Neural crest cell (in vitro differentiated cells): ENCODE measurements around the gene APP. TPM values are rescaled to one million over a fixed set of nuclear protein-coding genes. Genes with fewer than 3 reads are reported as not detected.

Source experiments
- DNase-seq: peaks from one replicate; pipeline ENCODE4 v3.0.0; 2021; ENCODE audit warnings: low read depth, mixed read lengths, low spot score
- H3K27ac Mint-ChIP-seq: one replicate; pipeline ENCODE4 v1.8.0; 2021; ENCODE audit warnings: mild to moderate bottlenecking, mixed read lengths; ENCODE audit not compliant: unreplicated experiment
- H3K27me3 Mint-ChIP-seq: 2 replicates; pipeline ENCODE4 v1.8.0; 2021; ENCODE audit warnings: low read depth, mild to moderate bottlenecking, mixed read lengths
- H3K36me3 Mint-ChIP-seq: 2 replicates; pipeline ENCODE4 v1.8.0; 2021; ENCODE audit warnings: low read depth, mild to moderate bottlenecking, mixed read lengths
- H3K4me1 Mint-ChIP-seq: 2 replicates; pipeline ENCODE4 v1.8.0; 2021; ENCODE audit warnings: mixed read lengths
- H3K4me3 Mint-ChIP-seq: one replicate; pipeline ENCODE4 v1.8.0; 2021; ENCODE audit warnings: mild to moderate bottlenecking, mixed read lengths
- H3K9me3 Mint-ChIP-seq: 2 replicates; pipeline ENCODE4 v1.8.0; 2021; ENCODE audit warnings: mixed read lengths
- total RNA-seq: library from RNA; stranded (reverse); gene quantifications from 2 replicates; pipeline ENCODE4 v1.2.1, GENCODE V29; 2021
- TF ChIP-seq, protein P1 (sequence below): fragments of 200-600 bp; sonication (generic); conservative IDR thresholded peaks from 2 replicates; pipeline ENCODE4 v1.5.0; 2021; ENCODE audit warnings: antibody characterized with exemption, mild to moderate bottlenecking

APP gene
- total RNA-seq, 1 donor from 2014 or later = 254 TPM

DNA sequence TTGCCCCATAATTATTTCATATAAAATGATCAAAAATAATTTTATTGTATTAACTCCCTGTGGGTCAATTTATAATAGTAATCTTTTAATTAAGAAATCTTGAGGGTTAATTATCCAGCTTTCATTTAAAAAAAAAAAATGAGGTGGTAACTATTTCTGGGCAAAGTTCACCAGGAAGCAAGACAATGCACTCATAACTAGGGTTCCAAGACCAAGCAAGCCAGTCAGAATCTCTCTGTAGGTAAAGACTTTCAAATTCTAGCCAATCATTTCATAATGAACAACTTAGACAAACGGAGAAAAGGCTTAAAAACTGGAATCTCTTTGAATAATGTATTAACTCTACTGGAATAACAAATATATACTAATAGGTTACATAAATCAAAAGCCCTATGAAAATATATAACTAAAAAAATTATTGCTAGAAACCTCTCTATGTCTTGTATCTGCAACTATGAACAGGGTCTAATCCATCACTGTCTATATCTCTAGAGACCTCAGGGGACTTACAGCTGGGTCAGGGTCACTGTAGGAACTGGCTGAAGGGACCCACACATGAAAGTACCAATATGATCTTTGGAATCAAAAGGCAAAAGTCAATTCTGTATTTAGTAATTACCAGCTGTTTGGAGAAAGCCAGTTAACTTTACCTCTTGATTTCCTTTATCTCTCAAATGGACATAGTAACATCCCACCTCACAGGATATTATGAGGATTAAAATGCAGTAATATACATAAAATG is 43.3 kb downstream of the APP start:
- no peak for DNase-seq
- Mint-ChIP-seq H3K9me3 (no peaks in the 10 kb centered on the region), H3K4me3 (no peak overlapping the region), H3K4me1 (peaks cover 56% of the 10 kb centered on the region), H3K36me3 (no peaks in the 10 kb centered on the region), H3K27ac (peak overlapping the region; percentile 7), H3K27me3 (no peaks in the 10 kb centered on the region)
- TF ChIP-seq, protein P1, sequence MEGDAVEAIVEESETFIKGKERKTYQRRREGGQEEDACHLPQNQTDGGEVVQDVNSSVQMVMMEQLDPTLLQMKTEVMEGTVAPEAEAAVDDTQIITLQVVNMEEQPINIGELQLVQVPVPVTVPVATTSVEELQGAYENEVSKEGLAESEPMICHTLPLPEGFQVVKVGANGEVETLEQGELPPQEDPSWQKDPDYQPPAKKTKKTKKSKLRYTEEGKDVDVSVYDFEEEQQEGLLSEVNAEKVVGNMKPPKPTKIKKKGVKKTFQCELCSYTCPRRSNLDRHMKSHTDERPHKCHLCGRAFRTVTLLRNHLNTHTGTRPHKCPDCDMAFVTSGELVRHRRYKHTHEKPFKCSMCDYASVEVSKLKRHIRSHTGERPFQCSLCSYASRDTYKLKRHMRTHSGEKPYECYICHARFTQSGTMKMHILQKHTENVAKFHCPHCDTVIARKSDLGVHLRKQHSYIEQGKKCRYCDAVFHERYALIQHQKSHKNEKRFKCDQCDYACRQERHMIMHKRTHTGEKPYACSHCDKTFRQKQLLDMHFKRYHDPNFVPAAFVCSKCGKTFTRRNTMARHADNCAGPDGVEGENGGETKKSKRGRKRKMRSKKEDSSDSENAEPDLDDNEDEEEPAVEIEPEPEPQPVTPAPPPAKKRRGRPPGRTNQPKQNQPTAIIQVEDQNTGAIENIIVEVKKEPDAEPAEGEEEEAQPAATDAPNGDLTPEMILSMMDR = no peak

DNA sequence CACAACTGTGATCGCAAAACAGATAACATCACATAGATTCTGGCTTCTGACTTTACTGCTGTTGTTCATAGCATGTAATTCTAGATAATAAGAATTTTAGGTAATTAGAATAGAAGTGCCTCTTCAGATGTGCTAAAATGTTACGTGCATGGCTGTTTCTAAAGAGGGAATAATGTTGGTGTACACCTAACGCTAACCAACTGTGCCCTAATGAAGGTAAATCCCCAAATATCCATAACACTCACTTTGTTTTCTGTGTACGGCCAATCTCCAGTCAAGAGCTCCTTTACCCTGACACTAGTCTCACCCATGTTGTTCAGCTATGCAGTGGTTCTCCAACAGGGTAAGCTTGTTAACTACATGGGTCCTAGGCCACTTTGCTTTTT is 44.4 kb downstream of the APP start:
- H3K9me3 Mint-ChIP-seq = no peaks in the 10 kb centered on the region
- H3K36me3 Mint-ChIP-seq = no peaks in the 10 kb centered on the region
- H3K4me1 Mint-ChIP-seq = peaks cover 58% of the 10 kb centered on the region
- no peak overlapping the region for H3K4me3 Mint-ChIP-seq
- H3K27me3 Mint-ChIP-seq = no peaks in the 10 kb centered on the region
- H3K27ac Mint-ChIP-seq = no peak overlapping the region
- no peak for DNase-seq
- TF ChIP-seq, protein P1 = no peak

DNA sequence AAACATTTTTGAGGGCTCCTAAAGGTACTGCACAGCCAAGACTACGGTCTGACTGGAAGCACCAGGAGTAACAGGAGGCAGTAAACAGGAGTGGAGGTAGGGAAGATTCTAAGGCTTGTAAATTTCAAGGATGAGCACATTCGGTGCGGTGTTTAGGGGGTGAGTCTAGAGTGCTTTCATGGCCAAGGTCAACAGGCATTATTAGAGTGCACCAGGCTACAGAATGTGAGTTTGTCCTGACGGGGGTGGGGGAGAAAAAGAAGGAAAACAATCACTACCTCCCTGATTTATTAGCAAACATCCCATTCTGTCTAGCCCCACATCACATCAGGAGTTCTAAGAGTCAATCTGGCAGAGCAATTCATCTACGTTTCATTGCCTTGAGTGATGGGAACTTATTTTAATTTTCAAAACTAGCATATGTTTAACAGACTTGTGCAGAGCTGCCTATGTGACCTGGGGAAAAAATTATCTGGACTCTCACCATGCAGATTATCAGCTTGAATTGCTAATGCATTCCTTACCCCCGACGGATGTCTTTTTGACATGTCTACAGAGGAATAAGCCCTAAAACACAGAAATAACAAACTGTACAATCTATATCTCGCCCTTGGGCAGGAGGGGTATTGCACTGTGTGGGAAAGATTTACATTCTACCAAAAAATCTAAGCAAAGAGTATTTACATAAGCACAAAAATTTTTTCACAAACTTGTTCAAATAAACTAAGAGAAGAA is 45.0 kb downstream of the APP start:
- Mint-ChIP-seq H3K4me1 (peaks cover 58% of the 10 kb centered on the region), H3K27ac (peak overlapping the region; percentile 32), H3K4me3 (no peak overlapping the region), H3K36me3 (no peaks in the 10 kb centered on the region), H3K27me3 (no peaks in the 10 kb centered on the region), H3K9me3 (no peaks in the 10 kb centered on the region)
- TF ChIP-seq, protein P1 = no peak
- DNase-seq = no peak

DNA sequence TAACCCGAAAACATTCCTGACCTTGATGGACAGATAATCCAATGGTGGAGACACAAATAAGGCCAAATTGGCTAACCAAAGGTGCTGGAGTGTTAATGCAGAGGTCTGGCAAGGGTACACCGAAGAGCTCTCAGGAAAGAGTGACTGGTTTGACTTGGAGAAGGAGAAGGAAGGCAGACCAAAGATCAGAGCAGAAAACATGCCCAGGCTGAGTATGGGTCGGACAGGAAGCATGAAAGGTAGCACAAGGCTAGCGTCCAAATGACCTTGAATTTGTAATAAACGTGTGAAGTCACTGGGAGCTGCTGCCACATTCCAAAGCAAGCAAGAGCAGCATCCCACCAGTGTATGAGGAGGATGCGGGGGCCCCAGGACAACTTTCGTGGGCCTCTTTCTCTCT is 45.7 kb downstream of the APP start:
- no peak overlapping the region for H3K4me3 Mint-ChIP-seq
- H3K27me3 Mint-ChIP-seq = no peaks in the 10 kb centered on the region
- DNase-seq = no peak
- TF ChIP-seq, protein P1 = no peak
- H3K4me1 Mint-ChIP-seq = peaks cover 53% of the 10 kb centered on the region
- no peaks in the 10 kb centered on the region for H3K36me3 Mint-ChIP-seq
- H3K27ac Mint-ChIP-seq = no peak overlapping the region
- H3K9me3 Mint-ChIP-seq = no peaks in the 10 kb centered on the region

DNA sequence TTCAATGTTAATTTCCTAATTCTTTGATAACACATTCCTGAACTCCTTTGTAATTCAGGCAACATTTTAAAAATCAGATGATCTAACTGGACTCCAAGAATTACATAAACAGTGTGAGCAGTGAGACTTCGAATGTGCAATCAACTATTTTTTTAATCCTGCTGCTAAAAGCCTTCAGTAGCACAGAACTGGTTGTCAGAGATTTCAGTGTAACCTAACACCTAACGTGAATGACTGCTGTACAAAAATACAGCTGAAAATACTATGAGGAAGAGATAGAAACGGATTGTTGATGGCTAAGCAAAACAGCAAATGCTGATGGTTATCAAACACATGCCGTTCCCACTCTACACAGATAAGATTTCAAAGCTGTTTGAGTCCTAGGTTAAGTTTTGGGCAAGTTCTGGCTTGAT is 46.1 kb downstream of the APP start:
- TF ChIP-seq, protein P1 = no peak
- Mint-ChIP-seq H3K4me1 (peaks cover 55% of the 10 kb centered on the region), H3K9me3 (no peaks in the 10 kb centered on the region), H3K27ac (no peak overlapping the region), H3K4me3 (no peak overlapping the region), H3K36me3 (no peaks in the 10 kb centered on the region), H3K27me3 (no peaks in the 10 kb centered on the region)
- DNase-seq = no peak
